A549 treated with AZD9567 at 1 μM for 4 hours (cell line): Measurements from ENCODE around the gene DNAJA3. TPM values are rescaled to one million over a fixed set of nuclear protein-coding genes. Genes with fewer than 3 reads are reported as not detected.

Source experiments
- total RNA-seq: library from RNA; stranded (reverse); fragments of 200-300 nt; extraction: Qiagen RNA extraction; gene quantifications from 5 replicates; pipeline ENCODE4 v1.2.3, GENCODE V29; 2022; ENCODE audit not compliant: insufficient read depth

DNAJA3 gene
- total RNA-seq = 66.5 to 73.6 TPM (median 71.6 TPM) in 5 replicates

GRCh38 chr16:4425378-4426020 lies at the start of gene DNAJA3:
TSS of gene DNAJA3 (plus strand) at chr16:4425868. CDS start at chr16:4425882, 14 bp downstream.

DNA sequence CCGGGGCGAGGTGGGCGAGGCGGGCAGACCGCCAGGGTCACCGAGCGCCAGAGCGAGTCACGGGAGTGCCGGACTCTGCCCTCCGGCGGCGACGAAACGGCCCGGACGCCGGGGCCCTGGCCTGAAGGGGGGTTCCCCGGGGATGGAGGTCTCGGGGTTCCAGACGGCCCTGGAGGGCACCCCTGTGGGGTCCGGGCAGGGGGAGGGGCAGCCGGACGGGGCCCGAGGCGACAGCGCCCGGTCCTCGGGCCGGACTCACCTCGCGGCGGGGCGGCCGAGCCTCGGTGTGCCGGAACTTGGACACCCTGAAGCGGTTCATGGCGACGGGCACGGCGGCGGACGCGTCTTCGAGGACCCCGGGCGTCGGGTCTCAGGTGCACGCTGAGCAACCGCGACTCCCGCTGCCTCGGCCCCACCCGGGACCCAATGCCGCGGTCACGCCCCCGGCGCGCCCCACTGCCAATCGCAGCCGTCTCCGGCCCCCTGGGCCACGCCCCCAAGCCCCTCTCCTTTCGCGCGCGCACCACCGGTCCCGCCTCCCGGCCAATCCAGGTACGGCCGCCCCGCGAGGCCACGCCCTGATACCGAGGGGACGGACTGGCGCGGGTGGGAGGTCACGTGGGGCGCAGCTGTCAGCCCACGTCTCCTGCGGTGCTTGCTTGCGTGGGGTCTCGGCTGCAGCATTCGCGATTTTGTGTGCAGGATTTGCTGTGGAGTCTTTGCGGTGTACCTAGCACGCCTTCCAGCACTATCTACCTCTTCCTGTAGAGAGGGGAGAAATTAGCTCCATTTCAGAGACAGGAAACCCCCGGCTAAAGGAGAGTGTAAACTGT lies 9.3 kb upstream of the DNAJA3 start, which contains the start of gene CORO7:
CORO7 (minus strand) TSS at position 397 of the 833 bp plus-strand sequence; CDS start at position 319, 78 bp downstream.

DNA sequence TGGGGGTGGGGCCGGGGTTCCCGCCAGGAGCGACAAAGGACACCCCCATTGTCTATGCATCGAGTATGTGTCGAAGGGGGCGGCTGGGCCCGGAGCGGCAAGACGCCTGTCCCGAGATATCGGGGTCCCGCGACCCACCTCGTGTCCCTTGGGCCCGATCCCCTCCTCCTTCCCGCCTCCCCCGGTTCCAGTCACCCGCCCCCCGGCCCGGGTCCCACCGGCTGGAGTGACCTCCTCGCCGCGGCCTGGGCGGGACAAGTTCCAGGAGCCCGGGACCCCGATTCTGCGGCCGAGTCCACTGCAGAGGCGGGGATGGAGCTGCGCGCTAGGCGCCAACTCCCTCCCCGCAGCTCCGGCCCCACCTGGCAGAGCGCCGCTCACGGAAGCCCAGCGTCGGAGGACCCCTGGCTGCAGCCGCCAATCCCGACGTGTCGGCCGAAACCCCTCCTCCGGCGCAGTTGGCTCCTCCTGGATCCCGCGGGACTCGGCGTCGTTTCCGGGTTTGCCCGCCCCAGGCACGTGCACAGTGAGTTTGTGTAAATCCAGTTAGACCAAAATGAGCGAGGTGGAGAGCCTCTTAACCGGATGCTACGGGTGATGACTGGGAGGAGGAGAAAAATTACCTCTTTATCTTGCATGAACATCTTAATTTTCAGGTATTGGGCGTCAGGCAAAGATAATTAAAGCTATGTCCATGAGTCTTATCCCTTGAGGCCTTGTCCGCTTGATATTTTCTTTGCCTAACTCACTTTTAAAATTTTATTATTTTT lies 48.7 kb downstream of the DNAJA3 start, which contains the start of gene NMRAL1:
NMRAL1 (minus strand) TSS at position 434 of the 770 bp plus-strand sequence. CDS start 493 bp downstream, outside the sequence.

GRCh38 chr16:4475880-4476788 lies 50.5 kb downstream of the DNAJA3 start, which contains the start of gene HMOX2:
TSS of gene HMOX2 (plus strand) at chr16:4476398. CDS start at chr16:4505525, 29,127 bp downstream.

Other genes with a start within 250 kb of the DNAJA3 start
- 0.02 to 0.05 TPM (median 0.03 TPM) in 4 of 5 replicates, not detected in the other for gene SRL, start 183.8 kb upstream of the DNAJA3 start, total RNA-seq
- gene TFAP4, start 152.8 kb upstream of the DNAJA3 start, total RNA-seq = 8.4 to 19.9 TPM (median 16.0 TPM) in 5 replicates
- 20.1 to 28.6 TPM (median 27.1 TPM) in 5 replicates for gene GLIS2, start 109.8 kb upstream of the DNAJA3 start, total RNA-seq
- 52.8 to 79.5 TPM (median 78.6 TPM) in 5 replicates for gene PAM16, start 74.5 kb upstream of the DNAJA3 start, total RNA-seq
- gene VASN, start 54.0 kb upstream of the DNAJA3 start, total RNA-seq = 1.9 to 5.8 TPM (median 5.2 TPM) in 5 replicates
- 7.3 to 23.0 TPM (median 18.8 TPM) in 5 replicates for gene CORO7, start 9.3 kb upstream of the DNAJA3 start, total RNA-seq
- 25.0 to 46.7 TPM (median 44.9 TPM) in 5 replicates for gene NMRAL1, start 48.8 kb downstream of the DNAJA3 start, total RNA-seq
- 64.5 to 136 TPM (median 66.8 TPM) in 5 replicates for gene HMOX2, start 50.5 kb downstream of the DNAJA3 start, total RNA-seq
- gene CDIP1, start 112.9 kb downstream of the DNAJA3 start, total RNA-seq = 12.3 to 15.7 TPM (median 13.9 TPM) in 5 replicates
- 0.02 to 0.06 TPM (median 0.05 TPM) in 3 of 5 replicates, not detected in the others for gene C16orf96, start 130.5 kb downstream of the DNAJA3 start, total RNA-seq
- gene UBALD1, start 189.0 kb downstream of the DNAJA3 start, total RNA-seq = 35.1 to 62.2 TPM (median 56.6 TPM) in 5 replicates
- gene MGRN1, start 199.0 kb downstream of the DNAJA3 start, total RNA-seq = 40.8 to 50.4 TPM (median 44.0 TPM) in 5 replicates